Measurements from ENCODE around the gene FBXL7.

GRCh38 chr5:15806613-15807012, 306.6 kb downstream of the FBXL7 start:
- TF ChIP-seq TCF12 (IDR thresholded peaks at IDR 0.05; ENCODE audit: low read depth) (no peak), MAX (IDR thresholded peaks at IDR 0.05) (no peak), NFIC (IDR thresholded peaks at IDR 0.05) (no peak), EP300 (IDR thresholded peaks at IDR 0.05; ENCODE audit: borderline replicate concordance) (no peak), YY1 (IDR thresholded peaks at IDR 0.05; ENCODE audit: low read depth) (no peak), REST (IDR thresholded peaks at IDR 0.05; ENCODE audit: low read depth) (no peak), ZBTB7A (IDR thresholded peaks at IDR 0.05; ENCODE audit: low read depth) (no peak), RAD21 (IDR thresholded peaks at IDR 0.05; ENCODE audit: low read depth) (no peak), TAF1 (IDR thresholded peaks at IDR 0.05; ENCODE audit: low read depth) (no peak), CEBPB (IDR thresholded peaks at IDR 0.05) (no peak), CREB1 (IDR thresholded peaks at IDR 0.05; ENCODE audit: low read depth) (no peak), TEAD4 (IDR thresholded peaks at IDR 0.05) (no peak)

Measured in Ishikawa (cell line).